Measurements from ENCODE around the gene TMPRSS2. TPM values are rescaled to one million over a fixed set of nuclear protein-coding genes. Genes with fewer than 3 reads are reported as not detected.

TMPRSS2 gene
- total RNA-seq, 4 donors from 2014 or later: 5.1 to 19.2 (median 12.1) TPM

GRCh38 chr21:41429305-41429704 is 78.7 kb downstream of the TMPRSS2 start:
- 88 to 95% methylated on average over 3 of the region's 3 CpGs for WGBS, 2 donors
- DNase-seq (ENCODE audit: low spot score in 2 of 2): peak in 1 of 2 donors; percentile 72
- no peak overlapping the region for H3K4me3 ChIP-seq (ENCODE audit: low read depth, poor library complexity, severe bottlenecking)
- TF ChIP-seq, protein P1, sequence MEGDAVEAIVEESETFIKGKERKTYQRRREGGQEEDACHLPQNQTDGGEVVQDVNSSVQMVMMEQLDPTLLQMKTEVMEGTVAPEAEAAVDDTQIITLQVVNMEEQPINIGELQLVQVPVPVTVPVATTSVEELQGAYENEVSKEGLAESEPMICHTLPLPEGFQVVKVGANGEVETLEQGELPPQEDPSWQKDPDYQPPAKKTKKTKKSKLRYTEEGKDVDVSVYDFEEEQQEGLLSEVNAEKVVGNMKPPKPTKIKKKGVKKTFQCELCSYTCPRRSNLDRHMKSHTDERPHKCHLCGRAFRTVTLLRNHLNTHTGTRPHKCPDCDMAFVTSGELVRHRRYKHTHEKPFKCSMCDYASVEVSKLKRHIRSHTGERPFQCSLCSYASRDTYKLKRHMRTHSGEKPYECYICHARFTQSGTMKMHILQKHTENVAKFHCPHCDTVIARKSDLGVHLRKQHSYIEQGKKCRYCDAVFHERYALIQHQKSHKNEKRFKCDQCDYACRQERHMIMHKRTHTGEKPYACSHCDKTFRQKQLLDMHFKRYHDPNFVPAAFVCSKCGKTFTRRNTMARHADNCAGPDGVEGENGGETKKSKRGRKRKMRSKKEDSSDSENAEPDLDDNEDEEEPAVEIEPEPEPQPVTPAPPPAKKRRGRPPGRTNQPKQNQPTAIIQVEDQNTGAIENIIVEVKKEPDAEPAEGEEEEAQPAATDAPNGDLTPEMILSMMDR (IDR thresholded peaks at IDR 0.05): no peak
- no peak for TF ChIP-seq POLR2A (IDR thresholded peaks at IDR 0.05)
- intact Hi-C loops (cut with DNase I; ENCODE audit: low total_unique reads): no loop called here

DNA sequence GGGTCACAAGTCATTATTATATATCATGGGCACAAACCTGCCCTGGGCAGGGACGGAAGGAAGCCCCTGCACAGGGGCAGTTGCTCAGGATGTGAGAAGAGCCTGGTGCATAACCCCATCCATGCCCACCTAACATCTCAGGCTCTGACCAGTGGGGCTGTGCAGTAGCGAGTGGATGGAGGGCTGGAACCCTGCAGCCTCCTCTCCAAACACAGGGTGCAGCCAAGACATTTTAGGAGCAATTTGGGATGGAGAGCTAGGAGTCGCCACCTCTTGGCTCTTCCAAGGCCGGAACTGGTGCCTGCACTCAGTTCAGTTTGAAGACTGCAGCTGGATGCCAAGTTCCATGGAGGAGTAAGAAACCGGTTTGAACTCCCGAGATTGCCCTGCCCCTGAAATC is 79.1 kb downstream of the TMPRSS2 start:
- DNase-seq (ENCODE audit: low spot score in 2 of 2): peak in 1 of 2 donors; percentile 72
- no peak for TF ChIP-seq POLR2A (IDR thresholded peaks at IDR 0.05)
- TF ChIP-seq, protein P1 (IDR thresholded peaks at IDR 0.05): no peak
- 70 to 86% methylated on average over 6 of the region's 6 CpGs for WGBS, 2 donors
- H3K4me3 ChIP-seq (ENCODE audit: low read depth, poor library complexity, severe bottlenecking): no peak overlapping the region
- intact Hi-C loops (cut with DNase I; ENCODE audit: low total_unique reads): no loop called here

GRCh38 chr21:41428311-41428710 is 79.6 kb downstream of the TMPRSS2 start:
- H3K4me3 ChIP-seq (ENCODE audit: low read depth, poor library complexity, severe bottlenecking): no peak overlapping the region
- TF ChIP-seq, protein P1 (IDR thresholded peaks at IDR 0.05): no peak
- TF ChIP-seq POLR2A (IDR thresholded peaks at IDR 0.05): no peak
- intact Hi-C loops (cut with DNase I; ENCODE audit: low total_unique reads): no loop called here
- 93 to 95% methylated on average over 8 of the region's 8 CpGs for WGBS, 2 donors
- no peak for DNase-seq (ENCODE audit: low spot score in 2 of 2)

DNA sequence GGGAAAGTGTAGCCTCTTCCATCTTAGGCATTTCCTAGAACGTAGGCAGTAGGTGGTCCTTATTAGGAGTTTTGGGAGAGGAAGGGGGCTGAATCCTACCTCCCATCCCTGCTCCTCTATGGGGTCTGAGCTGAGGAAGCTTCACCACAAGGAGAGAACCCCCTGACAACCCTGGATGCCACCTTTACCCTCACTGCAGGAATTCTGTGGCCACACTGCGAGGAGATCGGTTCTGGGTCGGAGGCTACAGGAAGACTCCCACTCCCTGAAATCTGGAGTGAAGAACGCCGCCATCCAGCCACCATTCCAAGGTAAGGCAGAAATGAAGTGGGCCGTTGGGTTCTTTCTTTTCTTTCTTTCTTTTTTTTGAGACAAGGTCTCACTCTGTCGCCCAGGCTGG is 80.4 kb downstream of the TMPRSS2 start:
- no peak overlapping the region for H3K4me3 ChIP-seq (ENCODE audit: low read depth, poor library complexity, severe bottlenecking)
- TF ChIP-seq POLR2A (IDR thresholded peaks at IDR 0.05): no peak
- TF ChIP-seq, protein P1 (IDR thresholded peaks at IDR 0.05): no peak
- intact Hi-C loops (cut with DNase I; ENCODE audit: low total_unique reads): no loop called here
- WGBS, 2 donors: 93 to 97% methylated on average over 8 of the region's 8 CpGs
- peak in 1 of 2 donors; percentile 72 for DNase-seq (ENCODE audit: low spot score in 2 of 2)

DNA sequence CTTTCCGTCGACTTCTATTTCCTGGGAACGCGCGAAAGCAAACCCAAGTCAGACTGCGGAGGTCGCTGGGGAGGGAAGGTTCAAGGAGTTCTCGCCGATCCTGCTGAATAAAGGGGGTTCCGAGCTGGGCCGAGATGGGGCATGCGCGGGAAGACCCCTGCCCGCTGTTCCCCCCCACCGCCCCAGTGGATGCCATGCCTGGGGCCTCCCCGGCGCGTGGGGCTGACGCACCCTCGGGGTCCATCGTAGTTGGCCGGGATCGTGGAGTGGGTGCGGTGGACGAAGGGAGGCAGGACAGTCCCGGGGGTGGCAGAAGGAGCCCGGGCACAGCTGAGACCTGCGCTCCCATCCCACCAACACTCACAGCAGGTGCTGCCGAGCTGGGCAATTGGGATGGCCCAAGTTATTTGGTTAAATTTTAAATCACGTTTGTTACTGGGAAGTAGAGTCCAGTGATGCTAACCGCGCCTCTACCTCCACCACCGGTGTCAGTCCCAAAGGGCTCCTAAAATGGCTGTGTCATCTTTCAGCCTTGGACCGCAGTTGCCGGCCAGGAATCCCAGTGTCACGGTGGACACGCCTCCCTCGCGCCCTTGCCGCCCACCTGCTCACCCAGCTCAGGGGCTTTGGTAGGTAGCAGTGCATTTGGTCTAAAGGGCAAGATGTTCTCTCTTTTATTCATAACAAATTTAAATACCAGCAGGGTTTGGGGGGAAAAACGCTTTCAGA is 81.1 kb downstream of the TMPRSS2 start:
- intact Hi-C loops (cut with DNase I; ENCODE audit: low total_unique reads): no loop called here
- WGBS, 2 donors: 42 to 51% methylated on average over 16 to 27 of the region's 41 CpGs
- peak overlapping the region; percentile 42 for H3K4me3 ChIP-seq (ENCODE audit: low read depth, poor library complexity, severe bottlenecking)
- no peak for TF ChIP-seq POLR2A (IDR thresholded peaks at IDR 0.05)
- peak in 1 of 2 donors; percentile 88 for DNase-seq (ENCODE audit: low spot score in 2 of 2)

- intact Hi-C loops (cut with DNase I; ENCODE audit: low total_unique reads): no loop called here
- peak in 1 of 2 donors; percentile 92 for DNase-seq (ENCODE audit: low spot score in 2 of 2)
- peak within 1 kb of the TSS; percentile 42 for H3K4me3 ChIP-seq (ENCODE audit: low read depth, poor library complexity, severe bottlenecking)
- 1 to 2% methylated on average over 45 to 61 of the region's 65 CpGs for WGBS, 2 donors
- TF ChIP-seq POLR2A (IDR thresholded peaks at IDR 0.05): no peak
- TF ChIP-seq, protein P1 (IDR thresholded peaks at IDR 0.05): no peak
These were observed 81.8 kb downstream of the TMPRSS2 start, which contains the start of gene MX1 for GRCh38 chr21:41425954-41426675. MX1 (plus strand) TSS chr21:41426239; CDS start chr21:41432071, 5,832 bp downstream.

All from lower leg skin (tissue), 4 donors.